OCI-LY1 (cell line): ENCODE data around the gene SBK3.

ENCODE experiments used
- EZH2 ChIP-seq: fragments of 200-600 bp; sonication (generic), shearing (Covaris generic); IDR thresholded peaks from 2 replicates; pipeline ENCODE4 v1.8.0; 2017; ENCODE audit warnings: borderline replicate concordance, mixed run types, mild to moderate bottlenecking, antibody characterized with exemption, low read length, moderate library complexity, mixed read lengths
- TF ChIP-seq, protein P1 (sequence below): fragments of 200-600 bp; sonication (generic), shearing (Covaris generic); IDR thresholded peaks from 2 replicates; pipeline ENCODE4 v1.5.1; 2017; ENCODE audit warnings: mild to moderate bottlenecking, antibody characterized with exemption, low read length, moderate library complexity, mixed read lengths

DNA sequence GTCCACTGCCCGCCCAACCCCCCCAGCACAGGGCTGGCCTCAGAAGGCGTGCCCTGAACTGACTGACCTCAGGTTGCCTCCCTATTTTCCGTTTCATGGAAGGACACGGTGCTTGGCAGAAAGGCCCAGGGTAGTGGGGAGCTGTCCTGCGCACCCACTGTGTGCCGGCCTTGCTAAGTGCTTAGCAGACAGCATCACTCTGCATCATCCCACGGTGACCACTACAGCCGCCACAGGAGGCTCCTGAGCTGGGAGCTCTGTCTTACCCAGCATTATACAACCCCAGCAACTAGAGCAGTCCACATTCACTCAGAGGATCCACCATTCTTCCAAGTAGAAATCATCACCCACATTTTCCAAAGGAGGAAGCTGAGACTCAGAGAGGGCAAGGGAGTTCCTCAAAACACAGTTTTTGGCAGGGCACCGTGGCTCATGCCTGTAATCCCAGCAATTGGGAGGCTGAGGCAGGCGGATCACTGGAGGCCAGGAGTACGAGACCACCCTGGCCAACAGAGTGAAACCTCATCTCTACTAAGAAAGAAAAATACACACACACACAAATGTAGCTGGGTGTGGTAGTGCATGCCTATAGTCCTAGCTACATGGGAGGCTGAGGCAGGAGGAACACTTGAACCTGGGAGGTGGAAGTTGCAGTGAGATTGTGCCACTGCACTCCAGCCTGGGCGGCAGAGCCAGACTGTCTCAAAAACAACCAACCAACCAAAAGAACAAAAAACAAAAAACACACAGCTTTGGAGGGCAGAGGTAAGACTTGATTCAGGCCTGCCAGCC, 10.0 kb downstream of the SBK3 start:
- TF ChIP-seq, protein P1, sequence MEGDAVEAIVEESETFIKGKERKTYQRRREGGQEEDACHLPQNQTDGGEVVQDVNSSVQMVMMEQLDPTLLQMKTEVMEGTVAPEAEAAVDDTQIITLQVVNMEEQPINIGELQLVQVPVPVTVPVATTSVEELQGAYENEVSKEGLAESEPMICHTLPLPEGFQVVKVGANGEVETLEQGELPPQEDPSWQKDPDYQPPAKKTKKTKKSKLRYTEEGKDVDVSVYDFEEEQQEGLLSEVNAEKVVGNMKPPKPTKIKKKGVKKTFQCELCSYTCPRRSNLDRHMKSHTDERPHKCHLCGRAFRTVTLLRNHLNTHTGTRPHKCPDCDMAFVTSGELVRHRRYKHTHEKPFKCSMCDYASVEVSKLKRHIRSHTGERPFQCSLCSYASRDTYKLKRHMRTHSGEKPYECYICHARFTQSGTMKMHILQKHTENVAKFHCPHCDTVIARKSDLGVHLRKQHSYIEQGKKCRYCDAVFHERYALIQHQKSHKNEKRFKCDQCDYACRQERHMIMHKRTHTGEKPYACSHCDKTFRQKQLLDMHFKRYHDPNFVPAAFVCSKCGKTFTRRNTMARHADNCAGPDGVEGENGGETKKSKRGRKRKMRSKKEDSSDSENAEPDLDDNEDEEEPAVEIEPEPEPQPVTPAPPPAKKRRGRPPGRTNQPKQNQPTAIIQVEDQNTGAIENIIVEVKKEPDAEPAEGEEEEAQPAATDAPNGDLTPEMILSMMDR = no peak
- TF ChIP-seq EZH2 = no peak
